NOMO-1 treated with dmso at 0.1 percent for 144 hours (cell line): ENCODE measurements around the gene TMA7B.
A peak's percentile ranks its signal among the peaks of the same experiment; 100 is the strongest.

ENCODE experiments used
- DNase-seq: peaks from one replicate; lab custom pipeline; 2025; ENCODE audit not compliant: unreplicated experiment; lab: John Stamatoyannopoulos, UW

Gene TMA7B

DNA sequence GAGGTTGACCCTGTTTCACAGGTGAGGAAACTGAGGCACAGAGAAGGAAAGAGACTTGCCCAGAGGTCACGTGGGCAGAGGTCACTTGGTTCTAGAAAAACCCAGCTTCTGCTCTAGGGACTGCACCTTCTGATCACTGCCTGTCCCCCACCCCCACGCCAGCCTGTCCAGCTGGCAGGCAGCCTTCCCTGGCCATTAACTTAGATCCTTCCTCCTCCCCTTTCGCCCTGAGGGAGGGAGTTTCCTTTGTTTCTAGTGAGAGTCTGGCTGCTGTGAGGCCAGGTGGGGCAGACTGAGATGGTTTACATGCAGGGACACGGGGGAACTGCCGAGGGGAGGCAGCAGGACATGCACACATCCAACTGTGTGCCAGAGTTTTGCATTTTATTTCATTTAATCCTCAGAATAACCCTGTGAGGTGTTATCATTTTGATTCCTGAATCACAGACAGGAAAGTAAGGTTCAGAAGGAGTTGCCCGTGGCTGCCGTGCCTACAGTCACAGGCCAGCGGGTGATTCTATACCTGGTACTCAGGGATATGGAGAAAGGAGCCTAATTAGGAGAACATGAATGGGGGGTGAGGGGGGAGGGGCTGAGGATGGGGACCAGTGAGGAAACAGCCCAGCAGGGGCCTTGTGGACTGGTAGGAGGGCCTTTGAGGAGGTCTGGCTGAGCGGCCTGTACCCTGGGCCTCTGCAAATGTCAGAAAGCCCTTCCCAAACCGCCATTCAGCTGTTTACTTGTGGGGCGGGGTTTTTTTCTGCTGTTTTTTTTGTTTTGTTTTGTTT lies 37.9 kb downstream of the TMA7B start:
- DNase-seq: no peak

DNA sequence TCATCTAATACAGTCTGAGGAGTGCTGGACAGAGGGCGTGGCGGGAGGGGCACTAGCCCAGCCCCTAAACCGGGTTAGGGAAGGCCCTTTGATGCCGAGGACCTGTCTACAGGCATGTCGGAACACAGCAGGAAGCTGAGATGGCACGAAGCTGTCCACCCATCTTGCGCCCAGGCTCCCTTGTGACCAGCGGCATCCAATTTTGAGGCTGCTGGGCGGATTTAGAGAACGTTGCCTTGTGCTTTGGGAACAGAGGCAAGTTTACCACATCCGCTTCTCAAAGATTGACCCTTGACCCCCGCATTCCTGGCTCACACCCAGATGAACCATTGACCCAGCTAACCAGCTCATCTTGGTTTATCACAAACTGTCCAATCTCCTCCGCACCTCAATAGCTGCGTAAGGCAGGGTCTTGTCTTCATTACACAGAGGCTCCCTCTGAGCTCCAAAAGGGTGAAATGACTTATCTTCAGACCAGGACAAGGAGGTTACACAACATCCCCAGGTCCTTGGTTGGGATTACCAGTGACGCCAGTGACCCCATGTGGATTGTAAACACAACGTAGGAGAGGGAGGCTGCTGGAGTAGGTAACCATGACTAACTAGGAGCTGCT lies 39.1 kb downstream of the TMA7B start:
- DNase-seq: no peak

DNA sequence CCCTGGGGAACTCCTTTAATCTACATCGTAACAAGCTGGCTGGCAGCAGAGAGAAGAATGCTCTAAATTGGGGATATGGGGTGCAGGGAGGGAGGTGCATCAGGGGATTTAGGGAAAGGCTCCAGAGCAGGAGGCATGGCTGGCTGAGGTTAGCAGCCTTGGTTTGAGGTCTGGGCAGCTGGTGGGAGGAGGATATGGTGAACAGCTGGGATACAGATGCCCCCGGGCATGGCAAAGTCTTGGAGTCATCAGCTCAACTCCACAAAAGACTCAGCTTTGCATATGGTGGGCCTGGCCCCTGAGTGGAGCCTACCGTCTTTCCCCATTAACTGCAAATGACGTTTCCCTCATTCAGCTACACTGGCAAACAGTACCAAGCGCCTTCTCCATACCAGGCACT lies 40.0 kb downstream of the TMA7B start:
- no peak for DNase-seq

DNA sequence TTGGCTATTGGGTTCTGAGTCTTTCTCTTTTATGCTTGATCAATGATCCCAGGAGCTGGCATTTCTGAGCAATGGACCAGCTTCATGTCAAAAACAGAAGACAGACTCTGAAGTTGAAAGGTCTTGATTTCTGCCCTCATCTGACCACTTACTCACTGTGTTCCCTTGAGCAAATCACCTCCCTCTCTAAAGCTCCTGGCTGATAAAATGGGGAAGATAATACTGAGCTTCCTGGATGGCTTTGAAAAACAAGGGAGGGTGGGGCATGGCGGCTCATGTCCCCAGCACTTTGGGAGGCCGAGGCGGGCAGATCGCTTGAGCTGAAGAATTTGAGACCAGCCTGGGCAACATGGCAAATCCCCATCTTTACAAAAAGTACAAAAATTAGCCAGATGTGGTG lies 40.9 kb downstream of the TMA7B start:
- DNase-seq: no peak

DNA sequence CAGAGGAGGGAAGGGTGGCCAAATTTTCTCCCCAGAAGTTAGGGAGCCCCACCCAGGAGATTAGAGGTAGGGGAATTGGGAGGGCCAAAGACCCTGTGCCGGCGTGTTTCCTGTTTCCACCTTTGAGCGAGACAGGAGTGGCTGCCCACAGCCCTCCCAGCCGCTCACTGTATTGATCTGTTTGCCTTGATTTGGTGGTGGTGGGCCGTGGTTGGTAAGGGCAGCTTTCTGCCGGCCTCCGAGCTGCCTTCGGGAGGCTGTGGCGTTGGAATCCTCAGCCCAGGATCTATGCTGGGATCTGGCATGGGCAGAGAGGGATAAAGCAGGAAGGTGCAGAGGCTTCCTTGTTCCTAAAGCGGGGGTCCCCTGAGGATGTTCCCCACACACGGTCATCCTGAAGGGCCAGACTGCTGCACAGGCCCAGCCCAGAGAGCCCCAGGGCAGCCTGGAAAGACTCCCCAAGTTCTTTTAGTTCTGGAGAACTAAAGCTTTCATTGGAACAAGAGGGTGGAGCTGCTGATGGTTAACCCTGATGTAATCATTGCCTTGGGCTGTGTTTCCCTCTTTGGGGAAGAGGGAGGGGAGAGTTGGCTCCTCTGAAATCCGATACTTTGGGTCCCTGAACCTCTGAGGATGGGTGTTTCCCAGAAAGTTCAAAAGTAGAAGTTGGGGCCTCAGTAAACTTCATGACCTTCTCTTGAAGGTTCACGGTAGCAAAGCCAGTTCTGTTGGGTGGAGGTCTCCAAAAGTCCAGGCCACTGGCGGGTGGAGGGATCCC lies 41.8 kb downstream of the TMA7B start:
- no peak for DNase-seq

DNA sequence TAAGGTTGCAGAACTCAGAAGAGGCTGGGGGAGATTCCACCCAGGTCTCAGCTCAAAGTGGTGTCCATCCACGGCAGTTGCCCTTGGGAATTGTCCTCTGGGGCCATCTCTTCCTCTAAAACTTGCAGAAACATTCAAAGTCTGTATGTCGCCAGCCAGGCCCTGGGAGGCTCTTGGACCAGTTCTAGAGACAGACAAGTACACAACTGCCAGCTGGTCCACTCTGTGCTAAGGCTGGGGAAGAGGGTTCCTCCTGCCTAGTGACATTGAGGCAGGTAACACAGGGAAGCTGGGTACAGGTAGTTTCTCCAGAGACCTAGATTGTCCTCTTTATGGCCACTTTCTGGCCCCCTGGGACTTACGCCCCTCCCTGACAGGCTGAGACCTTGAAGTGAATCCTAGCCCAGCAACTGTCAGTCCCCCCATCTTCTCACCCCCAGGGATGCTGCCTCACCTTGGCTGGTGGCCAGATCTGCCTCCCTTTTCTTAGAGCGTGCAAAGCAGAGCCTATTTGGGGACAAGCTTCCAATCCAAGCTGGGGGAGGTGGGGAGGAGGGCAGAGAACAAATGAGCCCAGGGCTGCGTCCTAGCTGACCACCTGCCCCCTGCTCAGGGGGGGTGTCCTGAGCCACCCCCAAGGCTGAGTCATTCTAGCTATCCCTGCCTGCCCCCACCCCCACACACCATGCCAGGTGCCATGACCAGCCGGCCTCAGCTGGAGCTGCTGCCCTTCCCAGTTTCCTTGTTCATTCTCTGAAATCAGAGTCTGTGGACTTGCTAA lies 42.9 kb downstream of the TMA7B start:
- no peak for DNase-seq

DNA sequence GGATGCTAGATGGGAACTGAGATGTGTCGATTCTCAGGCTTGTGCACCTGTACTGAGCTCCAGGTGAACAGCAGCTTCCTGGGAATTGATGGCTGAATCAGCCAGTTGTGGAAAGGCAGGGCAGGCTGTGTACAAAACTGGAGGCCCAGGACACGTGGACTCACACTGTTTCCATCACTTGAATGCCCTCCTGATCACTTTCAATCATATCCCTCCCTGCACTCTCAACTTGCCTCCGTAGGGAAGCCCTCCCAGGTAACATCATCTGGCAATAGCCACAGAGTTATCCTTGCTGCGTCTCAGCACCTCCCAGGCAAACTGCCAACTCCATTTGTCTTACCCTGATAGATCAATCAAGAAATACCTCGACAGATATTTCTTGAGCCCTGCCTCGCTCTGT lies 44.6 kb downstream of the TMA7B start:
- DNase-seq: no peak

DNA sequence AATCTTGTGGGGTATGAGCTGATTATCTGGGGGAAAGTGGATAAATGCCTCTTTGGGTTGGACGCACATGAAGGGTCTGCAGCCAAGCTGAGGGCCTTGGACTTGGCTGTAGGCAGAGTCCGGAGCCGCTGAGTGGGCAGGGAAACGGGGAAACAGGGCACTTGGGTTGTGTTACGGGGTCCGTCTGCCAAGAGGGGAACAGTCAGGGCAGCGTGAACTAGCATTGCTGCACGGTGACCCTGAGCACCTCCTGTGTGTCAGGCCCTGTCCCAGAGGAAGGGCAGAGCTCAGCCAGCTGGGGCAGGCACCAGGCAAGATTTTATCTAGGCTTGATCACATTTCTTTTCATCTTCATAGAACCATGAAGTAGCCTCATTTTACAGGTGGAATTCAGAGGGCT lies 46.4 kb downstream of the TMA7B start:
- no peak for DNase-seq

DNA sequence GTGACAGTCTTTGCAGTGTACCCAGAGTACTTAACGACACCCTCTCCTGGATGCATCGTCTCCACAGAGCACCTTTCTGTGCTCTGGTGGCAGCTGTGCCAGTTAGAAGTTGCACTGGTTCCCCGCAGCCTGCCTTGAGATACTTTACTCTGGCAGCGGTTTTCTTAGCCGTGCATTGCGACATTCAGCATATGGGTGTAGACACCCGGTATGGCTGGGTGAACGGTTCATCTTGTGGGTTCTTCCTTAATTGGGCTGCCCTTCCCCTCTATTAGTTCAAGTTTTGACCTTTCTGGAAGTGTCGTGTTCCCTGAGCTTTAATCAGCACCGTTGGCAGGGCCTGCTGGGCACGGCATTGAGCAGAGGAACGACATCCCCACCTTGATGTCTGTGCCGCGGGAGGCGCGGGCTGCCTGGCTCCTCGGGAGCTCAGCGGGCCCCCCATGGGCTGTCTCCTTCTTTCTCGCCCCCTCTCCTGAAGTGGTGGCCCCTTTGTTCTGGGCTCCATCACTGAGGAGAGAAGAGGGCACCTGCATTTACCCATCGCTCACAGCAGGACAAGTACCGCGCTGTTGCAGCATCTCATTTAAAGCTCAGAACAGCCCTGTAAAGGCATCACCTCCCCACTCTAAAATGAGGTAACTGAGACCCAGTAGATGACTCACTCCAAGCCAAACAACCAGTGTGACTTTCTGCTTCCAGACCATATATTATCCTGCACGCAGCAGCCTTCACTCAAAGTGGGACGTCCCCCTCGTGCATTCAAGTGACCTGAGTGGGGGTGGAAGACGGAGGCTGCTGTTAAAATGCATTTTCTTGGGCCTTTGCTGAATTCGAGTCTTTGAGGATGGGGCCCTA lies 47.9 kb downstream of the TMA7B start:
- DNase-seq: peak; percentile 75

DNA sequence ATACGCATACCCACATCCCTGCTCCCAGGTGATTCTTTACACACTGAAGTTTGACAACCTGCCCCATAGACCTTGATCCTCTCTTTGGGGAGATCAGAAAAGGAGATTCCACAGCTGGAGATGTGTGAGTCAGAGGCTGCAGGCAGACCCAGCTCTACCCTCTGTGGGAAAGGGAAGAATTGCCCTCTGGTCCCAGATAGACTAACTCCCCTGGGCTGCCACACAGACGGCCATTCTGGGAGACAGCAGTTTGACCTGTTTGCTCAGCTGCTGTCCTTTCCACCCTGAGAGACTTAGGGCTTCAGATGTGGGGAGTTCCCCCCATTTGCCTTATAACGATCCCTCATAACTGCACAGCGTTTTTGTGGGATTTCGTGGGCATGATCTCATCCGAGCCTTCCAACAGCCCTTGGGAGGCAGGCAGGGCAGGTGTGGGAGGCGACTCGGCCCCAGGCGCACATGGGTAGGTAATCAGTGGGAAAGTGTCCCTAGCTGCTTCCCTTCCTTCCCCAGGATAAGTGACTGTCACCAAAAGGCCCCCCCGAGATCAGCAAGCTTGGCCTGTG lies 48.6 kb downstream of the TMA7B start:
- DNase-seq: no peak

DNA sequence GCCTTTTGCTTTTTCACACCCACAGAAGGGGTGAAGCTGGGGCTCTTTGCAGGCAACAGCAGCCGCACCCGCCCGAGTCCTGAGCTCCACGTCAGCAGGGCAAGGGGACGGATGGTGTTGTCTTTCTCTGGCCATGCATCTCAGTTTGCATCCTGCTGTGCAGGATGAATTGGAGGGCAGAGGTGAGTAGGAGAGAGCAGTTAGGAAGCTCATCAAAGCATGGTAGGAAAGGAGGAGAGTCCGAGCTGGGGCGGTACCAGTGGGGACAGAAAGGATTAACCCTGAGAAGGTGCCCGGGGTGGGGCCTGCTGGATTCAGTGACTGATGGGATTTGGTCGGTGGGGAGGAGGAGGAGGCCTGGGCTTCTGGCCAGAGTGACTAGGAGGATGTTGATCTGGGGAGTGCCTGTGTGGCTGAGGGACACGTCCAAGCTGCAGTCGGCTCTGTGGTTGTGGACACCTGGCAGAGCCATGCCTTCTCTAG lies 49.1 kb downstream of the TMA7B start:
- DNase-seq: no peak

DNA sequence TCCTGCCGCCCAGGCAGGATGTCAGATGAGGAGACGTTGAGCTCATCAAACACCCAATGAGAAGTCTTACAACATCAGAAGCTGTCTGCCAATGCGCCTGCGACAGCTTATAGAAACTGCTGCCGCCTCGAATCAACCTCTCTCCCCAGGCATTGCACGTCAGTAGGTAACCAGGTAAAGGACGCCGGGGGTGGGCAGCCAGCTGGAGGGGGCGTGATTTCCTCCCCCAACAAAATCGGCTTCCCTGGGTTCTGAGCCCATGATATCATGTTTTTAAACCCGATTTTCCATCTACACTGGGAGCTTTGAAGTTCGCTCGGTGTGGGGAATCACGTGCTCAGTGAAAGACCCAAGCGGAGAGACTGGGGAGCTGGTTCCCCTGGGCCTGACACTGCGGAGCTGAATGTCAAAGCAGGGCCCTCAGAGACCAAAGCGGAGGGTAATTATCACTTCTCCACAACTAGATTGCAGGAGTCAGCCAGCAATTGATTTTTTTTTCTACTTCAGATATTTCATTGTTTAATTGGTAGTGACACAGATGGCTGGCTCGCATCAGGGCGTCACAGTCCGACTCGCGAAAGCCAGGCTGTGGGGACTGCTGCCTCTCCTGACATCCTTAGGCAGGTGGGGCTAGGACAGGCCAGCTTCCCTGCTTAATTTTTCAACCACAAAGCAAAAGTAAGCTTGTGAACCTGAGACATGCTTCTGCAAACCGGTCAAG lies 49.9 kb downstream of the TMA7B start:
- no peak for DNase-seq

DNA sequence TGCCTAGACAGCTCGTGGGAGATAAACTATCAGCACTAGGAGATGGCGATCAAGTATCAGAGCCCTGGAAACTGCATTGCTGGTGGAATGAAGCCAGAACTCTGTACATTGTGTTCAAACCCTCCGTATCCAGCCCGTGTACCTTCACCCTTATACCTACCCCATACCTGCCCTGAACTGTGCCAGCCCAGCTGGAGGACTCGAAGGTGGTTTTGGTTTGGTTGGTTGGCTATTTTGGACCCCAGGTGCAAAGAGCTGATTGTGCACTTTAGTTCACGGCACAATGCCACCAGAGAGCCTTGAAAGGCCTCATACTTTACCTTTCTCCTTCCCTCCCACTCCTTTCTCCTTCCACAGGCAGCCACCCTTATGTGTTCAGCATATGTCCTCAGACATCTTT lies 50.5 kb downstream of the TMA7B start:
- no peak for DNase-seq
